Left colon (tissue), 2 donors: Measurements from ENCODE around the gene C2orf15. TPM values are rescaled to one million over a fixed set of nuclear protein-coding genes. Genes with fewer than 3 reads are reported as not detected.

Source experiments
- total RNA-seq, 2 donors: library from RNA; stranded (reverse); fragmentation: NEBNext Ultra II Directional; extraction: Animal tissue kit (Norgen Biotek cat#: 25700); gene quantifications; one replicate each; pipeline ENCODE4 v1.2.1, GENCODE V29; 2021
- donor health status: DM: no; HTN: no; CAD: no.
- donor health status: DM: yes; HTN: yes; CAD: no.

The C2orf15 gene
- total RNA-seq, 2 donors from 2014 or later = 3.3 to 3.5 TPM

Other genes starting within 250 kb of the C2orf15 start
- 10 to 100 TPM; 14.8 to 22.4 TPM for gene CRACDL, start 205.5 kb upstream of the C2orf15 start, total RNA-seq
- gene TSGA10, start 13.2 kb downstream of the C2orf15 start, total RNA-seq = 10 to 100 TPM in 1 of 2 donors, 1 to 10 TPM in 1; 9.1 to 10.1 TPM
- 1 to 10 TPM; 5.6 to 6.1 TPM for gene LIPT1, start 13.3 kb downstream of the C2orf15 start, total RNA-seq
- 10 to 100 TPM; 18.2 to 19.4 TPM for gene MITD1, start 39.4 kb downstream of the C2orf15 start, total RNA-seq
- gene MRPL30, start 39.5 kb downstream of the C2orf15 start, total RNA-seq = 10 to 100 TPM; 22.3 to 23.5 TPM
- gene LYG2, start 114.0 kb downstream of the C2orf15 start, total RNA-seq = not detected
- gene LYG1, start 159.5 kb downstream of the C2orf15 start, total RNA-seq = 1 to 10 TPM in 1 of 2 donors, under 1 TPM in 1; 0.55 to 1.2 TPM
- gene TXNDC9, start 194.6 kb downstream of the C2orf15 start, total RNA-seq = 10 to 100 TPM; 27.9 to 29.4 TPM
- 10 to 100 TPM; 24.3 to 33.0 TPM for gene EIF5B, start 195.7 kb downstream of the C2orf15 start, total RNA-seq